RCC 7860 (cell line): ENCODE results near the gene CHAD.

Source experiments
- DNase-seq: peaks from one replicate; pipeline ENCODE4 v3.0.0-alpha.2; 2015; ENCODE audit warnings: low spot score
- FAIRE-seq: peaks from 2 replicates; lab custom pipeline; 2012; peaks lifted over from hg19 to GRCh38; lab: Jason Lieb, UNC

CHAD gene

GRCh38 chr17:50468304-50469207 is at the start of gene CHAD:
Gene CHAD, minus strand, starts transcription at chr17:50468880. Its CDS starts 67 bp downstream, at chr17:50468813.
- FAIRE-seq (no peak), DNase-seq (no peak)

- DNase-seq (no peak), FAIRE-seq (no peak)
Observed at GRCh38 chr17:50517504-50518383, 49.1 kb upstream of the CHAD start.

- no peak for FAIRE-seq
- DNase-seq: no peak
Observed at GRCh38 chr17:50517011-50517410, 48.3 kb upstream of the CHAD start.

- FAIRE-seq (no peak), DNase-seq (no peak)
Observed at GRCh38 chr17:50514936-50515702, 46.4 kb upstream of the CHAD start.

GRCh38 chr17:50514388-50514787 is 45.7 kb upstream of the CHAD start:
- FAIRE-seq (no peak), DNase-seq (no peak)

GRCh38 chr17:50513495-50513894 is 44.8 kb upstream of the CHAD start:
- DNase-seq (no peak), FAIRE-seq (no peak)

- FAIRE-seq (no peak), DNase-seq (no peak)
Observed at GRCh38 chr17:50511058-50511457, 42.4 kb upstream of the CHAD start.

GRCh38 chr17:50508573-50509460 is 40.1 kb upstream of the CHAD start:
- FAIRE-seq (no peak), DNase-seq (no peak)

- DNase-seq (no peak), FAIRE-seq (no peak)
Observed at GRCh38 chr17:50507871-50508572, 39.3 kb upstream of the CHAD start, which contains the start of gene MYCBPAP. Gene MYCBPAP, plus strand, starts transcription at chr17:50508439. Its CDS starts 236 bp downstream, at chr17:50508675.

GRCh38 chr17:50506298-50506697 is 37.6 kb upstream of the CHAD start:
- FAIRE-seq (no peak), DNase-seq (no peak)

GRCh38 chr17:50505591-50506130 is 37.0 kb upstream of the CHAD start:
- FAIRE-seq (no peak), DNase-seq (no peak)

GRCh38 chr17:50502301-50502990 is 33.8 kb upstream of the CHAD start:
- no peak for FAIRE-seq
- no peak for DNase-seq

- FAIRE-seq (peak; percentile 78), DNase-seq (no peak)
Observed at GRCh38 chr17:50501054-50501453, 32.4 kb upstream of the CHAD start.

- DNase-seq (no peak), FAIRE-seq (no peak)
Observed at GRCh38 chr17:50499721-50500120, 31.0 kb upstream of the CHAD start.

GRCh38 chr17:50499270-50499669 is 30.6 kb upstream of the CHAD start:
- FAIRE-seq: no peak

GRCh38 chr17:50498021-50498874 is 29.6 kb upstream of the CHAD start:
- FAIRE-seq (no peak), DNase-seq (no peak)

More at GRCh38 chr17:50499270-50499669, 30.6 kb upstream of the CHAD start:
- no peak for DNase-seq

- no peak for FAIRE-seq
- DNase-seq: no peak
Observed at GRCh38 chr17:50495918-50496317, 27.2 kb upstream of the CHAD start.
